Colonic mucosa (tissue), 4 donors: ENCODE measurements around the gene SLC9A9. TPM values are rescaled to one million over a fixed set of nuclear protein-coding genes. Genes with fewer than 3 reads are reported as not detected.

Experiments used
- DNase-seq: peaks from one replicate; pipeline ENCODE4 v3.0.0-alpha.2; 2020
- H3K27ac ChIP-seq: fragments of 200-600 bp; one replicate; pipeline ENCODE4 v1.8.0; 2021
- H3K27me3 ChIP-seq: fragments of 200-600 bp; one replicate; pipeline ENCODE4 v1.8.0; 2021
- H3K36me3 ChIP-seq: fragments of 200-600 bp; one replicate; pipeline ENCODE4 v1.8.0; 2021
- H3K4me1 ChIP-seq: fragments of 200-600 bp; one replicate; pipeline ENCODE4 v1.8.0; 2021; ENCODE audit warnings: mild to moderate bottlenecking
- H3K4me3 ChIP-seq: fragments of 200-600 bp; one replicate; pipeline ENCODE4 v1.8.0; 2021
- H3K9ac ChIP-seq, 2 donors: one replicate each; pipeline ENCODE4 v1.7.0; 2013; ENCODE audit warnings: control low read depth in 2 of 2, low read depth in 2 of 2, low read length in 2 of 2
- H3K9me3 ChIP-seq: fragments of 200-600 bp; one replicate; pipeline ENCODE4 v1.8.0; 2021
- intact Hi-C: fragments of 100-400 bp; cut with DNase I; formaldehyde crosslinking; loops from one replicate; pipeline ENCODE4 v1.14.1; 2022
- total RNA-seq, 2 donors: library from RNA; stranded (reverse); fragmentation: NEBNext Ultra II Directional in 1 of 2; extraction: Animal tissue kit (Norgen Biotek cat#: 25700) in 1 of 2; gene quantifications; one replicate each; pipeline ENCODE4 v1.2.1, GENCODE V29; 2021
- TF ChIP-seq, protein P1 (sequence below): fragments of 200-600 bp; IDR thresholded peaks from one replicate; pipeline ENCODE4 v1.8.0; 2022; ENCODE audit warnings: antibody characterized with exemption, mild to moderate bottlenecking
- donor health status: healthy.
- donor health status: DM: no; HTN: no; CAD: no.
- donor health status: DM: no; HTN: no; CAD: no.

The SLC9A9 gene
- total RNA-seq, 2 donors from 2014 or later, result 2.5 to 6.5 TPM

- Histone ChIP-seq H3K4me3 (no peak overlapping the region), H3K9ac (no peak overlapping the region), H3K4me1 (no peaks in the 10 kb centered on the region), H3K36me3 (no peaks in the 10 kb centered on the region), H3K27me3 (no peaks in the 10 kb centered on the region), H3K27ac (no peak overlapping the region), H3K9me3 (no peaks in the 10 kb centered on the region)
- no peak for DNase-seq
- TF ChIP-seq, protein P1, sequence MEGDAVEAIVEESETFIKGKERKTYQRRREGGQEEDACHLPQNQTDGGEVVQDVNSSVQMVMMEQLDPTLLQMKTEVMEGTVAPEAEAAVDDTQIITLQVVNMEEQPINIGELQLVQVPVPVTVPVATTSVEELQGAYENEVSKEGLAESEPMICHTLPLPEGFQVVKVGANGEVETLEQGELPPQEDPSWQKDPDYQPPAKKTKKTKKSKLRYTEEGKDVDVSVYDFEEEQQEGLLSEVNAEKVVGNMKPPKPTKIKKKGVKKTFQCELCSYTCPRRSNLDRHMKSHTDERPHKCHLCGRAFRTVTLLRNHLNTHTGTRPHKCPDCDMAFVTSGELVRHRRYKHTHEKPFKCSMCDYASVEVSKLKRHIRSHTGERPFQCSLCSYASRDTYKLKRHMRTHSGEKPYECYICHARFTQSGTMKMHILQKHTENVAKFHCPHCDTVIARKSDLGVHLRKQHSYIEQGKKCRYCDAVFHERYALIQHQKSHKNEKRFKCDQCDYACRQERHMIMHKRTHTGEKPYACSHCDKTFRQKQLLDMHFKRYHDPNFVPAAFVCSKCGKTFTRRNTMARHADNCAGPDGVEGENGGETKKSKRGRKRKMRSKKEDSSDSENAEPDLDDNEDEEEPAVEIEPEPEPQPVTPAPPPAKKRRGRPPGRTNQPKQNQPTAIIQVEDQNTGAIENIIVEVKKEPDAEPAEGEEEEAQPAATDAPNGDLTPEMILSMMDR, result no peak
- intact Hi-C loops, result no loop called here
Observed at GRCh38 chr3:143573610-143574303, 274.5 kb downstream of the SLC9A9 start.

GRCh38 chr3:143571548-143571947 lies 276.7 kb downstream of the SLC9A9 start:
- H3K36me3 ChIP-seq, result no peaks in the 10 kb centered on the region
- no peaks in the 10 kb centered on the region for H3K9me3 ChIP-seq
- H3K9ac ChIP-seq, result no peak overlapping the region
- intact Hi-C loops, result no loop called here
- H3K27me3 ChIP-seq, result no peaks in the 10 kb centered on the region
- TF ChIP-seq, protein P1, result no peak
- H3K4me1 ChIP-seq, result no peaks in the 10 kb centered on the region
- no peak for DNase-seq
- no peak overlapping the region for H3K4me3 ChIP-seq
- no peak overlapping the region for H3K27ac ChIP-seq

DNA sequence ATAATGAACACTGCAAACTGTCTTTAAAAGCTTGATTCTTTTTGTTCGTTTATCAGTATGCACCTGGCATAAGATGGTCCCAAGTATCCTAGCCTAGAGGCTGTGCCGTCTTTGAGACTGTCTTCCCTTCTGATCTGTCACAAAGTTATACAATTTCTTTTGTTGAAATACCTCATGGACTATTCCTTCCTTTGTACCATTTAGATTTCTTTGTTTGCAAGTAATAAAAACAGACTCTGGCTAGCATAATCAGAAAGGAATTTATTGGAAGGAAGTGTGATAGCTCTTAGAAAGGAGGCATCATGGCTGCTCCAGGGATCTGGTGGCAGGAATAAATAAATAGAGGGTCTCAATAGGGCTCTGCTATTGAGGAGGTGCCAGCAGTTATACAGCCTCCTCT lies 280.4 kb downstream of the SLC9A9 start:
- DNase-seq, result no peak
- no peaks in the 10 kb centered on the region for H3K4me1 ChIP-seq
- no peaks in the 10 kb centered on the region for H3K9me3 ChIP-seq
- intact Hi-C loops, result no loop called here
- no peaks in the 10 kb centered on the region for H3K27me3 ChIP-seq
- no peak overlapping the region for H3K9ac ChIP-seq
- TF ChIP-seq, protein P1, result no peak
- no peak overlapping the region for H3K4me3 ChIP-seq
- H3K27ac ChIP-seq, result no peak overlapping the region
- no peaks in the 10 kb centered on the region for H3K36me3 ChIP-seq

DNA sequence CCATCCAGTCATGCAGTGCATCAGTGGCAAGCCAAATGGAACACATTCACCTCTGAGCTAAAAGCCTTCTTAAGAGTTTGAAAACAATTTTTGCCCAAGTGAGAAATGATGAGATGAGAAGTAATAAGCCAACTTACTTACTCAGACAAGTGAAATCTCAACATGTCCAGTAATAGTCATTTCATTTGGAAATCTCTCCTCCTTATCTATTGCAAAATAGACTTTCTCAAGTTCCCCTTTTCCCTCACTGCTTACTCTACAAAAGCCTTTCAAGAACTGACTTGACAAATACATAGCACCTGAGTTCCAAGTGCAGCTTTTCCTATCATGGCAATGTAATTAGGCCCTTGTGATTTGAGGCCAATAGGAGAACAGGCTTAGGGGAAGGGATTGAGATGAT lies 282.3 kb downstream of the SLC9A9 start:
- Histone ChIP-seq H3K9me3 (no peaks in the 10 kb centered on the region), H3K4me1 (no peaks in the 10 kb centered on the region), H3K9ac (no peak overlapping the region), H3K27ac (no peak overlapping the region), H3K27me3 (no peaks in the 10 kb centered on the region), H3K4me3 (no peak overlapping the region), H3K36me3 (no peaks in the 10 kb centered on the region)
- TF ChIP-seq, protein P1, result no peak
- intact Hi-C loops, result no loop called here
- DNase-seq, result no peak

DNA sequence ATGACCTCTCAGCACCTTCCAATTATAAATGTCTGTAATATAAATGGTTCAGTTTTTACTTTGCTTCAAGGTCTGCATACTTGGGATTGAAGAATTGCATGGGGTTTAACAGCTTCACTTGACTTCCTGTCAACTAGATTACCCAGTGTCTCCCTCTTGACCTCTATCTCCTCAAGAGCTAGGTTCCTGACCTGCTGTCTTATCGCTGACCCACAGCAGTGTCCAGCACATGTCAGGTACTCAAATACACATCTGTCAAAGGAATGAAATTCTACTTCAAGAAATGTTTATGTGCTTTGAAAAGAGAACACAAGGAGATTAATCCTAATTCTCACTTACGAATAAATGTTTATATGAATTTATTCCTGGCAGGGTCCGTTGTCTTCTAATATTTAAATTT lies 284.5 kb downstream of the SLC9A9 start:
- intact Hi-C loops, result no loop called here
- TF ChIP-seq, protein P1, result no peak
- no peaks in the 10 kb centered on the region for H3K27me3 ChIP-seq
- no peaks in the 10 kb centered on the region for H3K36me3 ChIP-seq
- no peak overlapping the region for H3K27ac ChIP-seq
- no peak for DNase-seq
- no peak overlapping the region for H3K9ac ChIP-seq
- no peaks in the 10 kb centered on the region for H3K4me1 ChIP-seq
- no peak overlapping the region for H3K4me3 ChIP-seq
- no peaks in the 10 kb centered on the region for H3K9me3 ChIP-seq
